ENCODE measurements around the gene DENND1A.

- no peak for TF ChIP-seq POLR2A (IDR thresholded peaks at IDR 0.05)
- TF ChIP-seq CTCF (IDR thresholded peaks at IDR 0.05) = no peak
Observed at GRCh38 chr9:123867034-123867433, 62.9 kb downstream of the DENND1A start.

Measured in heart left ventricle (tissue), 13 donors.